GM10847 (cell line): ENCODE results near the gene BANF2.

ENCODE experiments used
- POLR2A ChIP-seq: IDR thresholded peaks from 2 replicates; pipeline ENCODE4 v1.6.1; 2011; ENCODE audit not compliant: insufficient read length; ENCODE audit errors: extremely low read depth

The BANF2 gene

GRCh38 chr20:17699931-17700351 is at the start of gene BANF2:
Gene BANF2, plus strand, starts transcription at chr20:17699966. Its CDS starts 25,060 bp downstream, at chr20:17725026.
- TF ChIP-seq POLR2A = no peak

DNA sequence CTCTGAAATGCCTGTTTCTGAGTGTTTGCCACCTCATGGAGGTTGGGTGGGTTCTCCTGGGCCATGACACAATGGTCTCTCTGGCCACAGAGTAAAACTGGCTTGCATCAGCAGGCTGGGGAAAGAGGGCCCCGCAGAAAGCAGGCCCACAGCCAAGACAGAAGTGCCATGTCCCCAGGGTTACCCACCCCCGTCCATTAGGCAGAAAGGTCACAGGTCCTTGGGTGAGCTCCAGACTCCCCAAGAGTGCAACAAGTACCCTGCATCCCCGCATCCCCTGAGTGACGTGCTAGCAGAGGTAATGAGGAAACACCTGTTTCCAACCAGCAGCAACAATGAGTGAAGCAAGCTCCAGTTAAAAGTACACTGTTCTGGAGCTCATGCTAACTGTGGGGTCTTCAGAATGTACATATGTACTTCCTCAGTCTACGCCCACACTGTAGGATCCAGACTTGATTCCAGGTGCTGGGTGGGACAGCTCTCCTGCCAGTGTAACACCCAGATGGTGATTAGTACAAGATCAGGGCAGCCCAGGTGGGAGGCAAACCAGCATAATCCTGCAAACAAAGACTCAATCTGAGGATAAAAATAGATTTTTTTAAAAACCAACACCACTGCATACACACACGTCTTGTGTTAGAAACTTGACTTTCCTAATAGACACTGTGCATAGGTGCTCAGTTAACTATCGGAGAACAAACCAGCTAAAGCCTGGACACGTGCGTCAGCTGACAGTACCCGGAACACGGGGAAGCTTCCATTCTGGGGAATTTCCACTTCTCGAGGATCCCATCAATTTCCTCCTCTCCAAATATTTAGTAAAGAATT is 49.3 kb upstream of the BANF2 start:
- no peak for TF ChIP-seq POLR2A

DNA sequence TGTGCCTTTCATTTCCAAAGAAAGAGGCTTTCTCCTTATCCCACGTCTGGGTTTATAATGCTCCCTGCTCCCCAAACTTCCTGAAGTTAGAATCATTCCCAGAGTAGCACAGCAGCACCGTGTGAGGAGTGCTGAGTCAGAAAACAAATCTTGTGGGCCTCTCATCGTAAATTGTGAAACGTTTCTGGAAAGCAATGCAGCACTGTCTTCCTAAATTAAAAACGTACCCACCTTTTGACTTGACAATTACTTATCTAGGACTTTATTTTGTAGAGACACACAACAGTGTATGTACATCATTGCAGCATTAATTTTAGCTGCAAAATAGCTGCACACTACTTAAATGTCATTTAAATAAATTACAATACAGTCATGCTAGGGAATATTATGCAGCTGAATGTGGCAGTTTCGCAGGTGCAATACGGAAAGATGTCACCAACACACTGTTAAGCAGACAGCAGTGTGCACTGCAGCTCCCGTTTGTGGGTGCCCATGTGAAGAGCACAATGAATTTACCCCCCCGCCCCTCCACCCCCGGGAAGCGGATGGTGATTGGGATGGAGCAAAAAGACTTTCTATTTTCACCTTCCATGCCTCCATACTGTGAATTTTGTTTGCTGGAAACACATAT is 48.5 kb upstream of the BANF2 start:
- no peak for TF ChIP-seq POLR2A

DNA sequence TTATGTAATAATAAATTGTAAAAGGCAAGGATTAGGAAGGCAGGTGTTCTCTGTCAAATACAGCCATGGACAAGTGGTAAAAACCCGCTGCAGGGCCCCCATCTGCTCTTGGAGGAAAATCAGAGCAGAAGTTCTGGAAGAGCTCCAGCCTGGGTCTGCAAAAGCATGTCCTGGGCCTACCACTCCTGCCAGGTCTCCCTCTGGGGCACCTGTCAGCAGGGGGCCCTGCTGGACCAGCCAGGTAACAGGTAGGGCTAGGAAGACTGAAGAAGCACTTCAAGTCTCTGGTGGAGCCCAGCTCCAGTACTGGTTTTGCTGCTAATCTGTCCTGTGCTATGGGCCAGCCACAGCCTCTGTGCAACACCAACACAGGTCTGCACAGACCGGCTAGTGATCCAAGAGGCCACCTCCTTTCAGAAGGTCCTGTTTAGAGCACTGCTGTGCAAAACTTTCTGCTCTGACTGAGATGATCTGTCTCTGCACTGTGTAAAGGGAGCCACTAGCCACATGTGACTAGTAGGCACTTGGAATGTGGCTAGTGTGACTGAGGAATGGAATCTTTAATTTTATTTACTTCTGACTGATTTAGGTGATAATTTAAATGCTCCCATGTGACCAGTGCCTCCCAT is 47.9 kb upstream of the BANF2 start:
- TF ChIP-seq POLR2A = no peak

GRCh38 chr20:17652411-17652810 is 47.4 kb upstream of the BANF2 start:
- TF ChIP-seq POLR2A = no peak

DNA sequence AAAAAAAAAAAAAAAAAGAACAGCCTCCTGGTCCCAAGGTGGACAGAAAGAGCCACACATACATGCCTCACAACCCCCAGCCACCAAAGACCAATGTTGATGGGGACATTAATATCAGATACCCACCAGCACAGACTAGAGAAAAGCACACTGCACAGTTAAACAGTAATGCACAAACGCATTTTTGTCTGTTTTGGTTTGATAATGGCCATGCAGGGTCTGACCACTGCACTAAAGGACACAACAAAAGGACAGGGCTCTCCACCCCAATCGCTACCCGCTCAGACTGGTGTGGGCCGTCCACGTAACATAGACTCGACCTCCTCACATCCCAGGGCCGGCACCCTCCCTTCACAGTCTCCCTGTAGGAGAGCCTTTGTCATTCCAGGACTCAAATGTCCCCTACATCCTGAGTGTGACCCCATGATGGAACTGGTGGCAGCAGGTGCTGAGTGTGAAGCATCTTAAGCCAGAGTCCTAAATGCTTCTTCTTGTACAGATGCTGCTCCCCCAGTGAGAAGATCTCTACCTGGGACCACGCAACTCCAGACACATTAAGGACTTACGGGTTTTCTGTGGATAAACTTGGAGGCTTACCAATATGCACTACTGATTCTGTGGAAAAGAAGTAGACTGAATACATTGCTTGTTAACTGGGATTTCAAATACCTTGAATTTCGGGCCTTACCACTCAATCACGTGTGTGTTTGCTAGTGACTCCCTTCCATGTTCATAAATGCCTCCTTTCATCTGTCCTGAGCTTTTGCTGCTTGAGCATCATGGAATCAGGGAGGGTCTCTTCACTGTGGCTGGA is 45.7 kb upstream of the BANF2 start:
- no peak for TF ChIP-seq POLR2A

GRCh38 chr20:17654649-17655285 is 45.0 kb upstream of the BANF2 start:
- TF ChIP-seq POLR2A = no peak

DNA sequence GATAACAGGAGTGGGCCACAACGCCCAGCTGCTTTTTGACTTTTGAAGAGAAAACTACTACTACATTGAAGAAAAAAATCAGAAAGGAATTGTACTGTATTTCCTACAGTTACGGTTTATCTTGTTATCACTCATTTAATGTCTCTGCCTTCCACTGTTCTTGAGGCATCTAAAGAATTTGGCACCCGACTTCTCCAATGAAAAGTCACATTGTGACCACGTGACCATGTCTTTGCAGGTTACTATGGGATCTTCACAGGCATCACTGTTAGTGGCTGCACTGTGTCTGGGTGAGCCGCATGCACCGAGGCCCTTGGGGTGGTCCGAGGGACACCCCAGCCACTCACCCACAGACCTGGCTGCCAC is 44.5 kb upstream of the BANF2 start:
- TF ChIP-seq POLR2A = no peak

GRCh38 chr20:17655865-17656479 is 43.8 kb upstream of the BANF2 start:
- TF ChIP-seq POLR2A = no peak

DNA sequence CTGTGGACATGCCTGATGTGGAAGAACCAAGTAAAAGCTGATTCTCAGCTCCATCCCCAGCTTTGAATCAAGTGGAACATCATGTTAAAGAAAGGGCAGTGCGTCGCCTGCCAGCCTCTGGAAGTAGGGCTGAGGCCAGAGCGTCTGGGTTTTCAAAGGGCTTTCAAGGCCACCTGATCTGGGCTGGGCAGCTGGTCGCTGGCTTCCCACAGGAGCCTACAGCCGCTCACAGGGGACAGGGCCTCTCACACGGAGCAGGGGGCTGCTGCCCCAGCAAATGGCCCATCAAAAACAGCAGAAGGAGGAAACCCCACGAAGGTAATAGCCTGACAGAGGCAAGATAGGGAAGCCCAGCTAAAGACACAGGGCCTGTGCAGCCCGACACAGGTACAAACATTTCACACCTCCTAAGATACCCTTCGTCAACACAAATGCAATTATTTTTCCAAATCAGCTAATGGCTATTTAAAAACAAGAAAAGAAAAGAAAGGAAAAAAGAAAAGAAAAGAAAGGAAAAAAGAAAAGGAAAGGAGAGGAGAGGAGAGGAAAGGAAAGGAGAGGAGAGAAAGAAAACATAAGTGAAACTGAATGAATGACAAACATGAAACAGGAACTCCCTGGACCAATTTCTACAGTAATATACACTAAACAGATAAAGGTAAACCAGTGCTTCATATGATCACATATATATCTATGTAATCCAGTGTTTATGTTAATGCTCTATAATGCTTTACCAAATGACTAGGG is 42.5 kb upstream of the BANF2 start:
- TF ChIP-seq POLR2A = no peak

DNA sequence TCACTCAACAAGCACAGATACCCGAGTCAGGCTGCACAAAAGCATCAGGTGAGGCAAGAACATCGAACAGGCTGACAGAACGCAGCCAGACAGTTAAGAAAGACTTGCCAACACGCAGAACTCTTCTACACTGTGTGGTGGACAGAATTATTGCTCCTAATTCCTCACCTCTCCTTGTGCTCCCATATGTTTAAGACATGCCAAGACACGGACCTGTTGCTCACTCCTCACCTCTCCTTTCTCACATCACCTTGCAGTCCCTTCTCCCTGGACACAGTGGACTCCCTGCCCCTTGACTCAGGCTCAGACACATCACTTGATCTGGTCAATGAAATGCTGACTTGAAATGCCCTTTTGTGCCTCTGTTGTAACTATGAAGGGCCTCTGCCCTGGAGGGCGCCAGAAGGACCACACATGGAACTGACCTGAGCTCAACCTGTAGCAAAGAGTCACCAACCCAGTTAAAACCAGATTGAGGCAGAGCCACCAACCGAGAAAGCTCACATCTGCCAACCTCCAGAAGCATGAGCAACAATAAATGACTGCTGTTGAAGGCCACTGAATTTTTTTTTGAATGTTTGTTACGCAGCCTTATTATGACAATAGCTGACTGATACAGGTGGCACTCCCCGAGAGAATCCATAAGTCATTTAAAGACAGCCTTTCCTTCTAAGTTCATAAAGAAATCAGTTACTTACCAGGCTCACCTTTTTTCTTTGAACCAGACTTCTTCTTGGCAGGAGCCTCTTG is 41.7 kb upstream of the BANF2 start:
- TF ChIP-seq POLR2A = no peak

- TF ChIP-seq POLR2A = no peak
Measured at GRCh38 chr20:17658648-17658993, 41.1 kb upstream of the BANF2 start.

GRCh38 chr20:17659801-17660200 is 40.0 kb upstream of the BANF2 start:
- TF ChIP-seq POLR2A = no peak
